ENCODE results near the gene ACBD4.
A peak's percentile ranks its signal among the peaks of the same experiment; 100 is the strongest.

The ACBD4 gene

GRCh38 chr17:45170931-45171337, 35.4 kb downstream of the ACBD4 start:
- TF ChIP-seq CTCF (IDR thresholded peaks at IDR 0.05; ENCODE audit: low read depth, low read length) (no peak), EZH2phosphoT487 (IDR thresholded peaks at IDR 0.05; ENCODE audit: low read depth) (no peak)
- no peak overlapping the region for H2AFZ ChIP-seq (ENCODE audit: low read depth, low read length)

GRCh38 chr17:45171338-45172231, 36.1 kb downstream of the ACBD4 start:
- H3K27ac ChIP-seq (ENCODE audit: low read length) = no peak overlapping the region
- no peaks in the 10 kb centered on the region for H3K79me2 ChIP-seq (ENCODE audit: low read length)
- no peaks in the 10 kb centered on the region for H3K27me3 ChIP-seq (ENCODE audit: low read depth, low read length)
- peaks cover 12% of the 10 kb centered on the region for H3K4me1 ChIP-seq (ENCODE audit: low read length)
- no peak overlapping the region for H3K9ac ChIP-seq (ENCODE audit: low read length)
- H3K36me3 ChIP-seq (replicated peaks; ENCODE audit: low read depth, low read length) = no peaks in the 10 kb centered on the region
- H3K4me3 ChIP-seq (ENCODE audit: low read length) = no peak overlapping the region
- TF ChIP-seq EZH2phosphoT487 (IDR thresholded peaks at IDR 0.05; ENCODE audit: low read depth) = no peak
- TF ChIP-seq CTCF (IDR thresholded peaks at IDR 0.05; ENCODE audit: low read depth, low read length) = no peak
- H3K9me3 ChIP-seq (ENCODE audit: insufficient read depth, low read length) = no peaks in the 10 kb centered on the region
- H2AFZ ChIP-seq (ENCODE audit: low read depth, low read length) = no peak overlapping the region
- H3K4me2 ChIP-seq (ENCODE audit: low read length) = no peak overlapping the region
- H4K20me1 ChIP-seq (ENCODE audit: insufficient read depth, low read length) = no peaks in the 10 kb centered on the region

More at GRCh38 chr17:45170931-45171337, 35.4 kb downstream of the ACBD4 start:
- no peak overlapping the region for H3K4me3 ChIP-seq (ENCODE audit: low read length)
- no peaks in the 10 kb centered on the region for H3K36me3 ChIP-seq (replicated peaks; ENCODE audit: low read depth, low read length)
- H3K27me3 ChIP-seq (ENCODE audit: low read depth, low read length) = no peaks in the 10 kb centered on the region
- H3K9ac ChIP-seq (ENCODE audit: low read length) = no peak overlapping the region
- H3K4me1 ChIP-seq (ENCODE audit: low read length) = peaks cover 12% of the 10 kb centered on the region
- no peak overlapping the region for H3K27ac ChIP-seq (ENCODE audit: low read length)
- no peak overlapping the region for H3K4me2 ChIP-seq (ENCODE audit: low read length)
- no peaks in the 10 kb centered on the region for H3K9me3 ChIP-seq (ENCODE audit: insufficient read depth, low read length)
- no peaks in the 10 kb centered on the region for H3K79me2 ChIP-seq (ENCODE audit: low read length)
- no peaks in the 10 kb centered on the region for H4K20me1 ChIP-seq (ENCODE audit: insufficient read depth, low read length)

GRCh38 chr17:45172232-45172540, 36.7 kb downstream of the ACBD4 start:
- no peaks in the 10 kb centered on the region for H3K79me2 ChIP-seq (ENCODE audit: low read length)
- TF ChIP-seq CTCF (IDR thresholded peaks at IDR 0.05; ENCODE audit: low read depth, low read length) (no peak), EZH2phosphoT487 (IDR thresholded peaks at IDR 0.05; ENCODE audit: low read depth) (no peak)
- peak overlapping the region; percentile 95; the same call in 1 of the 2 replicates for H2AFZ ChIP-seq (ENCODE audit: low read depth, low read length)
- H3K27ac ChIP-seq (ENCODE audit: low read length) = peak overlapping the region; percentile 70
- no peaks in the 10 kb centered on the region for H3K9me3 ChIP-seq (ENCODE audit: insufficient read depth, low read length)
- H3K36me3 ChIP-seq (replicated peaks; ENCODE audit: low read depth, low read length) = no peaks in the 10 kb centered on the region
- H3K4me2 ChIP-seq (ENCODE audit: low read length) = peak overlapping the region; percentile 99
- no peaks in the 10 kb centered on the region for H3K27me3 ChIP-seq (ENCODE audit: low read depth, low read length)
- peak overlapping the region; percentile 82; the same call in 1 of the 2 replicates for H3K9ac ChIP-seq (ENCODE audit: low read length)
- peaks cover 12% of the 10 kb centered on the region for H3K4me1 ChIP-seq (ENCODE audit: low read length)
- H4K20me1 ChIP-seq (ENCODE audit: insufficient read depth, low read length) = no peaks in the 10 kb centered on the region
- H3K4me3 ChIP-seq (ENCODE audit: low read length) = peak overlapping the region; percentile 81

- Histone ChIP-seq H3K79me2 (ENCODE audit: low read length) (no peaks in the 10 kb centered on the region), H3K4me3 (ENCODE audit: low read length) (peak overlapping the region; percentile 81), H3K9ac (ENCODE audit: low read length) (peak overlapping the region; percentile 82), H3K27me3 (ENCODE audit: low read depth, low read length) (no peaks in the 10 kb centered on the region), H3K4me2 (ENCODE audit: low read length) (peak overlapping the region; percentile 99), H3K4me1 (ENCODE audit: low read length) (peaks cover 12% of the 10 kb centered on the region), H3K9me3 (ENCODE audit: insufficient read depth, low read length) (no peaks in the 10 kb centered on the region), H3K27ac (ENCODE audit: low read length) (peak overlapping the region; percentile 70), H4K20me1 (ENCODE audit: insufficient read depth, low read length) (no peaks in the 10 kb centered on the region), H2AFZ (ENCODE audit: low read depth, low read length) (peak overlapping the region; percentile 95), H3K36me3 (replicated peaks; ENCODE audit: low read depth, low read length) (no peaks in the 10 kb centered on the region)
- TF ChIP-seq CTCF (IDR thresholded peaks at IDR 0.05; ENCODE audit: low read depth, low read length) (no peak), EZH2phosphoT487 (IDR thresholded peaks at IDR 0.05; ENCODE audit: low read depth) (no peak)
These were observed 37.2 kb downstream of the ACBD4 start for GRCh38 chr17:45172541-45173286.

All from OCI-LY3 (cell line).